GM21423 (cell line): ENCODE data around the gene SBF2.
"Not testable (repeated sequence)": the region's sequence is repeated elsewhere in the genome, so short reads cannot be mapped to it uniquely, and the experiment has no call there.

Source experiments
- ATAC-seq: cut with Tn5 transposase; IDR thresholded peaks from one replicate; pipeline ENCODE4 v1.9.1; 2021; ENCODE audit warnings: mild to moderate bottlenecking, moderate library complexity; ENCODE audit not compliant: unreplicated experiment

Gene SBF2

GRCh38 chr11:10205928-10206327, 88.1 kb downstream of the SBF2 start:
- ATAC-seq: no peak

GRCh38 chr11:10204021-10204420, 90.0 kb downstream of the SBF2 start:
- ATAC-seq: no peak

GRCh38 chr11:10201343-10201742, 92.7 kb downstream of the SBF2 start:
- no peak for ATAC-seq

GRCh38 chr11:10197091-10197490, 96.9 kb downstream of the SBF2 start:
- no peak for ATAC-seq

- ATAC-seq: no peak
These were observed 102.0 kb downstream of the SBF2 start for GRCh38 chr11:10192036-10192435.

- no peak for ATAC-seq
These were observed 112.2 kb downstream of the SBF2 start for GRCh38 chr11:10181811-10182210.

GRCh38 chr11:10164621-10165020, 129.4 kb downstream of the SBF2 start:
- no peak for ATAC-seq

GRCh38 chr11:10162222-10162621, 131.8 kb downstream of the SBF2 start:
- ATAC-seq: no peak

- no peak for ATAC-seq
These were observed 133.7 kb downstream of the SBF2 start for GRCh38 chr11:10160350-10160749.

GRCh38 chr11:10158461-10158860, 135.6 kb downstream of the SBF2 start:
- ATAC-seq: no peak

- no peak for ATAC-seq
These were observed 138.1 kb downstream of the SBF2 start for GRCh38 chr11:10155793-10156490.

GRCh38 chr11:10150800-10151199, 143.2 kb downstream of the SBF2 start:
- ATAC-seq: no peak

- no peak for ATAC-seq
These were observed 144.5 kb downstream of the SBF2 start for GRCh38 chr11:10149553-10149952.

GRCh38 chr11:10147195-10147594, 146.8 kb downstream of the SBF2 start:
- ATAC-seq: no peak

GRCh38 chr11:10144954-10145353, 149.1 kb downstream of the SBF2 start:
- ATAC-seq: no peak

GRCh38 chr11:10139656-10140055, 154.4 kb downstream of the SBF2 start:
- no peak for ATAC-seq

GRCh38 chr11:10139143-10139542, 154.9 kb downstream of the SBF2 start:
- no peak for ATAC-seq

GRCh38 chr11:10134975-10135481, 159.0 kb downstream of the SBF2 start:
- no peak for ATAC-seq

- ATAC-seq: not testable (repeated sequence)
These were observed 159.8 kb downstream of the SBF2 start for GRCh38 chr11:10134226-10134625.

- ATAC-seq: not testable (repeated sequence)
These were observed 160.8 kb downstream of the SBF2 start for GRCh38 chr11:10133251-10133650.

- ATAC-seq: no peak
These were observed 163.1 kb downstream of the SBF2 start for GRCh38 chr11:10130875-10131274.

- ATAC-seq: not testable (repeated sequence)
These were observed 164.8 kb downstream of the SBF2 start for GRCh38 chr11:10129184-10129583.
